ENCODE measurements around the gene EVL.

DNA sequence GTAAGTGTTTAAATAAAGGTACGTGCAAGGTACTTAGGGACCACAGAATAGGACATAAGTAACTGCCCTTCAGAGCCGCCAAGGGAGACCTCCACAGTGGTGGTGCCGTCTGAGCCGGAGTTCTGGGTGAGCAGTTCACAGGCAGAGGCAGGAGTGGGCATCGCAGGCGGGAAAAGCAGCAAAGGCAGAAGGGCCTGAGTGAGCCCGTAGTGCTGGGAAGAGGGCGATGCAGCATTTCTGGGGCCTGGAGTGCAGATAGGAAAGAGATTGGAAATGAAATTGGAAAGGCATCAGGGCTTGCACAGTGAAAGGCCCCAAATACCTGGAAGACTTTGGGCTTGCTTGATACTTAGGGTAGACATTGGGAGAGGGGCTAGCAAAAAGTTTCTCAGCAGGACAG, 32.9 kb downstream of the EVL start:
- TF ChIP-seq GATA3 (IDR thresholded peaks at IDR 0.05; ENCODE audit: low read depth, low read length) (no peak), GATA2 (IDR thresholded peaks at IDR 0.05; ENCODE audit: low read depth, low read length) (no peak)
